ENCODE measurements around the gene BBS9. TPM values are rescaled to one million over a fixed set of nuclear protein-coding genes. Genes with fewer than 3 reads are reported as not detected.
A peak's percentile ranks its signal among the peaks of the same experiment; 100 is the strongest.
"Not testable (repeated sequence)": the region's sequence is repeated elsewhere in the genome, so short reads cannot be mapped to it uniquely, and the experiment has no call there.

The BBS9 gene
- total and polyA plus RNA-seq, 4 experiments from 2014 or later, result 13.9 to 27.3 (median 24.8) TPM

- H3K4me1 ChIP-seq (ENCODE audit: insufficient read depth, low read length), result no peaks in the 10 kb centered on the region
- H3K27me3 ChIP-seq (ENCODE audit: insufficient read depth, low read length), result no peaks in the 10 kb centered on the region
- peaks cover 0 to 1% (median 0%) of the 10 kb centered on the region in 8 donors for H3K9me3 Mint-ChIP-seq
- H3K36me3 ChIP-seq (ENCODE audit: insufficient read depth, low read length), result peaks cover 19% of the 10 kb centered on the region
- intact Hi-C loops (cut with micrococcal nuclease), result no loop called here
- CTCF ChIA-PET (ENCODE audit: partially characterized antibody), result interaction anchor here (0.9 to 1.8 kb wide), 2 partner anchors 16 to 244 kb away, joined by 4 to 6 read pairs; no protein-coding TSS in a partner anchor
- peak overlapping the region in 1 of 7 donors; percentile 46 for H3K27ac Mint-ChIP-seq
- H3K4me3 ChIP-seq (ENCODE audit: low read length in 2 of 2), result no peak overlapping the region
- no peak overlapping the region for H3K4me3 Mint-ChIP-seq
- peaks cover 0 to 2% (median 0%) of the 10 kb centered on the region in 4 donors for H3K4me1 Mint-ChIP-seq
- no peaks in the 10 kb centered on the region for H3K9me3 ChIP-seq (ENCODE audit: control insufficient read depth in 1 of 2, low read length in 2 of 2)
- no peak overlapping the region for H3K27ac ChIP-seq (ENCODE audit: low read depth, low read length)
- peaks cover 0 to 2% of the 10 kb centered on the region in 2 donors for H3K27me3 Mint-ChIP-seq
- no peak for DNase-seq
- POLR2A ChIA-PET (ENCODE audit: partially characterized antibody), result interaction anchor here (0.8 kb wide), 1 partner anchor 52 kb away, joined by 3 read pairs; no protein-coding TSS in a partner anchor
- H3K36me3 Mint-ChIP-seq, result peaks cover 24 to 29% of the 10 kb centered on the region in 2 donors
Observed at GRCh38 chr7:33091641-33092191, 37.6 kb upstream of the BBS9 start.

- Histone ChIP-seq H3K4me1 (ENCODE audit: insufficient read depth, low read length) (no peaks in the 10 kb centered on the region), H3K9me3 (ENCODE audit: control insufficient read depth in 1 of 2, low read length in 2 of 2) (no peaks in the 10 kb centered on the region), H3K4me3 (ENCODE audit: low read length in 2 of 2) (no peak overlapping the region), H3K36me3 (ENCODE audit: insufficient read depth, low read length) (peaks cover 29% of the 10 kb centered on the region), H3K27me3 (ENCODE audit: insufficient read depth, low read length) (no peaks in the 10 kb centered on the region), H3K27ac (ENCODE audit: low read depth, low read length) (no peak overlapping the region)
- intact Hi-C loops (cut with micrococcal nuclease), result no loop called here
- POLR2A ChIA-PET (ENCODE audit: partially characterized antibody), result no interaction called here
- CTCF ChIA-PET (ENCODE audit: partially characterized antibody), result no interaction called here
- Mint-ChIP-seq H3K27me3 (no peaks in the 10 kb centered on the region), H3K9me3 (no peaks in the 10 kb centered on the region), H3K4me1 (peaks cover 0 to 2% (median 0%) of the 10 kb centered on the region in 4 donors), H3K27ac (peak overlapping the region in 1 of 7 donors; percentile 37), H3K36me3 (peaks cover 30 to 38% of the 10 kb centered on the region in 2 donors), H3K4me3 (no peak overlapping the region)
- DNase-seq, result no peak
Observed at GRCh38 chr7:33093266-33093665, 36.1 kb upstream of the BBS9 start.

GRCh38 chr7:33094745-33095275 lies 34.6 kb upstream of the BBS9 start:
- H3K4me1 ChIP-seq (ENCODE audit: insufficient read depth, low read length); DNase-seq; POLR2A ChIA-PET (ENCODE audit: partially characterized antibody); H3K4me3 Mint-ChIP-seq; H3K27me3 Mint-ChIP-seq; H3K4me3 ChIP-seq (ENCODE audit: low read length in 2 of 2); intact Hi-C loops (cut with micrococcal nuclease); CTCF ChIA-PET (ENCODE audit: partially characterized antibody); H3K27me3 ChIP-seq (ENCODE audit: insufficient read depth, low read length); H3K27ac Mint-ChIP-seq; H3K9me3 Mint-ChIP-seq; H3K27ac ChIP-seq (ENCODE audit: low read depth, low read length); H3K4me1 Mint-ChIP-seq; H3K9me3 ChIP-seq (ENCODE audit: control insufficient read depth in 1 of 2, low read length in 2 of 2): not testable (repeated sequence)
- peaks cover 43 to 54% of the 10 kb centered on the region in 2 donors for H3K36me3 Mint-ChIP-seq
- peaks cover 44% of the 10 kb centered on the region for H3K36me3 ChIP-seq (ENCODE audit: insufficient read depth, low read length)

GRCh38 chr7:33099154-33099940 lies 30.0 kb upstream of the BBS9 start:
- Histone ChIP-seq H3K27me3 (ENCODE audit: insufficient read depth, low read length) (no peaks in the 10 kb centered on the region), H3K27ac (ENCODE audit: low read depth, low read length) (no peak overlapping the region), H3K9me3 (ENCODE audit: control insufficient read depth in 1 of 2, low read length in 2 of 2) (no peaks in the 10 kb centered on the region), H3K36me3 (ENCODE audit: insufficient read depth, low read length) (peaks cover 52% of the 10 kb centered on the region), H3K4me1 (ENCODE audit: insufficient read depth, low read length) (no peaks in the 10 kb centered on the region), H3K4me3 (ENCODE audit: low read length in 2 of 2) (no peak overlapping the region)
- POLR2A ChIA-PET (ENCODE audit: partially characterized antibody), result no interaction called here
- H3K27me3 Mint-ChIP-seq, result no peaks in the 10 kb centered on the region
- no peaks in the 10 kb centered on the region for H3K9me3 Mint-ChIP-seq
- no peak for DNase-seq
- no peak overlapping the region for H3K4me3 Mint-ChIP-seq
- intact Hi-C loops (cut with micrococcal nuclease), result no loop called here
- CTCF ChIA-PET (ENCODE audit: partially characterized antibody), result no interaction called here
- H3K27ac Mint-ChIP-seq, result peak overlapping the region in 2 of 7 donors; percentile 12 to 52
- H3K4me1 Mint-ChIP-seq, result peaks cover 7 to 10% (median 9%) of the 10 kb centered on the region in 4 donors
- peaks cover 47 to 78% of the 10 kb centered on the region in 2 donors for H3K36me3 Mint-ChIP-seq

- intact Hi-C loops (cut with micrococcal nuclease), result loop anchor here (10.0 kb wide), 1 partner anchor 156 kb away; no protein-coding TSS in a partner anchor
- H3K9me3 Mint-ChIP-seq, result no peaks in the 10 kb centered on the region
- peaks cover 51% of the 10 kb centered on the region for H3K36me3 ChIP-seq (ENCODE audit: insufficient read depth, low read length)
- H3K9me3 ChIP-seq (ENCODE audit: control insufficient read depth in 1 of 2, low read length in 2 of 2), result no peaks in the 10 kb centered on the region
- no peaks in the 10 kb centered on the region for H3K27me3 Mint-ChIP-seq
- H3K4me1 ChIP-seq (ENCODE audit: insufficient read depth, low read length), result peaks cover 3% of the 10 kb centered on the region
- ChIA-PET CTCF (ENCODE audit: partially characterized antibody) (interaction anchor here (3.6 kb wide), 1 partner anchor 254 kb away, joined by 9 read pairs; no protein-coding TSS in a partner anchor), POLR2A (ENCODE audit: partially characterized antibody) (no interaction called here)
- H3K27ac ChIP-seq (ENCODE audit: low read depth, low read length), result no peak overlapping the region
- no peak overlapping the region for H3K4me3 Mint-ChIP-seq
- H3K27me3 ChIP-seq (ENCODE audit: insufficient read depth, low read length), result no peaks in the 10 kb centered on the region
- no peak overlapping the region for H3K27ac Mint-ChIP-seq
- no peak for DNase-seq
- H3K4me1 Mint-ChIP-seq, result peaks cover 10 to 20% (median 15%) of the 10 kb centered on the region in 4 donors
- peaks cover 39 to 70% of the 10 kb centered on the region in 2 donors for H3K36me3 Mint-ChIP-seq
- H3K4me3 ChIP-seq (ENCODE audit: low read length in 2 of 2), result no peak overlapping the region
Observed at GRCh38 chr7:33100770-33101169, 28.6 kb upstream of the BBS9 start.

GRCh38 chr7:33101906-33102305 lies 27.5 kb upstream of the BBS9 start:
- no peak overlapping the region for H3K27ac ChIP-seq (ENCODE audit: low read depth, low read length)
- no peak overlapping the region for H3K27ac Mint-ChIP-seq
- no peaks in the 10 kb centered on the region for H3K27me3 ChIP-seq (ENCODE audit: insufficient read depth, low read length)
- peaks cover 29 to 59% of the 10 kb centered on the region in 2 donors for H3K36me3 Mint-ChIP-seq
- no peak overlapping the region for H3K4me3 ChIP-seq (ENCODE audit: low read length in 2 of 2)
- H3K4me1 ChIP-seq (ENCODE audit: insufficient read depth, low read length), result peaks cover 15% of the 10 kb centered on the region
- POLR2A ChIA-PET (ENCODE audit: partially characterized antibody), result no interaction called here
- intact Hi-C loops (cut with micrococcal nuclease), result loop anchor here (10.0 kb wide), 1 partner anchor 157 kb away; no protein-coding TSS in a partner anchor
- H3K9me3 Mint-ChIP-seq, result no peaks in the 10 kb centered on the region
- CTCF ChIA-PET (ENCODE audit: partially characterized antibody), result interaction anchor here (3.6 kb wide), 1 partner anchor 255 kb away, joined by 9 read pairs; no protein-coding TSS in a partner anchor
- no peak overlapping the region for H3K4me3 Mint-ChIP-seq
- no peaks in the 10 kb centered on the region for H3K9me3 ChIP-seq (ENCODE audit: control insufficient read depth in 1 of 2, low read length in 2 of 2)
- no peaks in the 10 kb centered on the region for H3K27me3 Mint-ChIP-seq
- peaks cover 39% of the 10 kb centered on the region for H3K36me3 ChIP-seq (ENCODE audit: insufficient read depth, low read length)
- peaks cover 15 to 31% (median 24%) of the 10 kb centered on the region in 4 donors for H3K4me1 Mint-ChIP-seq
- no peak for DNase-seq
